Brain microvascular endothelial cell (primary cell): ENCODE measurements around the gene CARNS1.
A peak's percentile ranks its signal among the peaks of the same experiment; 100 is the strongest.

ENCODE experiments used
- DNase-seq: peaks from one replicate; pipeline ENCODE4 v3.0.0-alpha.2; 2020
- H3K27ac ChIP-seq: fragments of 250-450 bp; sonication (Bioruptor Pico); 2 replicates; pipeline ENCODE4 v1.5.1; 2020; ENCODE audit warnings: mild to moderate bottlenecking, moderate library complexity
- H3K27me3 ChIP-seq: fragments of 250-450 bp; sonication (Bioruptor Pico); replicated peaks from 2 replicates; pipeline ENCODE4 v1.5.1; 2020; ENCODE audit warnings: mild to moderate bottlenecking
- H3K36me3 ChIP-seq: fragments of 250-450 bp; sonication (Bioruptor Pico); replicated peaks from 2 replicates; pipeline ENCODE4 v1.5.1; 2020; ENCODE audit warnings: mild to moderate bottlenecking
- H3K4me3 ChIP-seq: 2 replicates; pipeline ENCODE4 v1.5.1; 2011; ENCODE audit warnings: low read depth, mild to moderate bottlenecking, control low read depth, low read length, moderate library complexity
- in situ Hi-C: cut with HindIII; loops from 2 replicates; pipeline ENCODE4 v1.10.0; 2017; ENCODE audit warnings: low sequenced_read_pairs, low pct_ligation_motif_present
- TF ChIP-seq, protein P1 (sequence below): IDR thresholded peaks from 2 replicates; pipeline ENCODE4 v1.5.1; 2011; ENCODE audit warnings: low read depth, mild to moderate bottlenecking, moderate library complexity, low read length, control low read depth, inconsistent platforms; ENCODE audit errors: missing control alignments

The CARNS1 gene

DNA sequence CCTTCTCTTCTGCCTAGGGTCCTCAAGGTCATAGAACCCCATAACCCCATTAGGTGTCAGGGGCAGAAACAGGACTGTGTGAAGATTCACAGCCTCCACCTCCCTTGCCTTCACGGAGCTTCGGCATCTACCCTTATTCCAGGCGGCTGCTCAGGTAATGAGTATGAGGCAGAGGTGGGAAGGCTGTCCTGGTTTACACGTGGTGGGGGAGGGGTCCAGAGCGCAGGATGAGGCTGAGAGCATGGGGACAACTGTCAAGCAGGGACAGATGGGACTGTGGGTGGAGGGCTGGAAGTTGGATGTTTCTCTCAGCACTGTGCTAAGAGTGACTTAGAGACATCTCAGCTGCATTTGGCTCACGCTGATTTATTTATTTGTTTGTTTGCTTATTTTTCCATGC, 28.0 kb upstream of the CARNS1 start:
- H3K27me3 ChIP-seq: no peaks in the 10 kb centered on the region
- H3K36me3 ChIP-seq: no peaks in the 10 kb centered on the region
- no peak overlapping the region for H3K4me3 ChIP-seq
- TF ChIP-seq, protein P1, sequence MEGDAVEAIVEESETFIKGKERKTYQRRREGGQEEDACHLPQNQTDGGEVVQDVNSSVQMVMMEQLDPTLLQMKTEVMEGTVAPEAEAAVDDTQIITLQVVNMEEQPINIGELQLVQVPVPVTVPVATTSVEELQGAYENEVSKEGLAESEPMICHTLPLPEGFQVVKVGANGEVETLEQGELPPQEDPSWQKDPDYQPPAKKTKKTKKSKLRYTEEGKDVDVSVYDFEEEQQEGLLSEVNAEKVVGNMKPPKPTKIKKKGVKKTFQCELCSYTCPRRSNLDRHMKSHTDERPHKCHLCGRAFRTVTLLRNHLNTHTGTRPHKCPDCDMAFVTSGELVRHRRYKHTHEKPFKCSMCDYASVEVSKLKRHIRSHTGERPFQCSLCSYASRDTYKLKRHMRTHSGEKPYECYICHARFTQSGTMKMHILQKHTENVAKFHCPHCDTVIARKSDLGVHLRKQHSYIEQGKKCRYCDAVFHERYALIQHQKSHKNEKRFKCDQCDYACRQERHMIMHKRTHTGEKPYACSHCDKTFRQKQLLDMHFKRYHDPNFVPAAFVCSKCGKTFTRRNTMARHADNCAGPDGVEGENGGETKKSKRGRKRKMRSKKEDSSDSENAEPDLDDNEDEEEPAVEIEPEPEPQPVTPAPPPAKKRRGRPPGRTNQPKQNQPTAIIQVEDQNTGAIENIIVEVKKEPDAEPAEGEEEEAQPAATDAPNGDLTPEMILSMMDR: no peak
- in situ Hi-C loops: no loop called here
- DNase-seq: no peak
- no peak overlapping the region for H3K27ac ChIP-seq

DNA sequence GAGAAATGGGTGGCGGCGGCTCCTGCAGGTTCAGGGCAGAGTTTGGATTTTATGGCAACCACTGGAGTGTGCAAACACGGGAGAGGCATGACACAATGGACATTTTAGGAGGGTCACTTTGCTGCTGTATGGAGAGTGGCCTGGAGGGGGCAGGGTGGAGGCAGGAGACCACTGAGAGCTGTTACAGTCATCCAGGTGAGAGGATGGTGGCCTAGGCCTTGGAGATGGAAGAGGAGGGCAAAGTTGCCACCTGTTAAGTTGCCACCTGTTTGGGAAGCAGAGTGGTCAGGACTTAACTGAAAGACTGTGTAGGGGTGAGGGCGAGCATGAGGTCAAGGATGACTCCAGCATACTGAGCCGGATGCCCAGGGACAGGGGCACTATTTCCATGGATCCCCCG, 26.0 kb upstream of the CARNS1 start:
- in situ Hi-C loops: no loop called here
- Histone ChIP-seq H3K4me3 (no peak overlapping the region), H3K27ac (no peak overlapping the region), H3K27me3 (no peaks in the 10 kb centered on the region), H3K36me3 (no peaks in the 10 kb centered on the region)
- TF ChIP-seq, protein P1: peak; percentile 82
- no peak for DNase-seq

DNA sequence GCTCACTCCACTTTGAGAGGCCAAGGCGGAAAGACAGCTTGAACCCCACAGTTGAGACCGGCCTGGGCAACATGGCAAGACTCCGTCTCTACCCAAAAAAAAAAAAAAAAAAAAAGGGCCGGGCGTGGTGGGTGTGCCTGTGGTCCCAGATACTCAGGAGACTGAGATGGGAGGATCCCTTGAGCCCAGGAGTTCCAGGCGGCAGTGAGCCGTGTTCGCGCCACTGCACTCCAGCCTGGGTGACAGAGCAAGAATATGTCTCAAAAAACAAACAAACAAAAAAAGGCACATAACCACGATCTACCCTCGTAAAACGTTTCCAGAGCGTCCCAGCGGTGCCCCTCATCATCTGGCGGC, 24.6 kb upstream of the CARNS1 start:
- Histone ChIP-seq H3K27me3 (no peaks in the 10 kb centered on the region), H3K27ac (peak overlapping the region; percentile 51), H3K4me3 (peak overlapping the region; percentile 84), H3K36me3 (no peaks in the 10 kb centered on the region)
- in situ Hi-C loops: no loop called here
- TF ChIP-seq, protein P1: no peak
- no peak for DNase-seq

DNA sequence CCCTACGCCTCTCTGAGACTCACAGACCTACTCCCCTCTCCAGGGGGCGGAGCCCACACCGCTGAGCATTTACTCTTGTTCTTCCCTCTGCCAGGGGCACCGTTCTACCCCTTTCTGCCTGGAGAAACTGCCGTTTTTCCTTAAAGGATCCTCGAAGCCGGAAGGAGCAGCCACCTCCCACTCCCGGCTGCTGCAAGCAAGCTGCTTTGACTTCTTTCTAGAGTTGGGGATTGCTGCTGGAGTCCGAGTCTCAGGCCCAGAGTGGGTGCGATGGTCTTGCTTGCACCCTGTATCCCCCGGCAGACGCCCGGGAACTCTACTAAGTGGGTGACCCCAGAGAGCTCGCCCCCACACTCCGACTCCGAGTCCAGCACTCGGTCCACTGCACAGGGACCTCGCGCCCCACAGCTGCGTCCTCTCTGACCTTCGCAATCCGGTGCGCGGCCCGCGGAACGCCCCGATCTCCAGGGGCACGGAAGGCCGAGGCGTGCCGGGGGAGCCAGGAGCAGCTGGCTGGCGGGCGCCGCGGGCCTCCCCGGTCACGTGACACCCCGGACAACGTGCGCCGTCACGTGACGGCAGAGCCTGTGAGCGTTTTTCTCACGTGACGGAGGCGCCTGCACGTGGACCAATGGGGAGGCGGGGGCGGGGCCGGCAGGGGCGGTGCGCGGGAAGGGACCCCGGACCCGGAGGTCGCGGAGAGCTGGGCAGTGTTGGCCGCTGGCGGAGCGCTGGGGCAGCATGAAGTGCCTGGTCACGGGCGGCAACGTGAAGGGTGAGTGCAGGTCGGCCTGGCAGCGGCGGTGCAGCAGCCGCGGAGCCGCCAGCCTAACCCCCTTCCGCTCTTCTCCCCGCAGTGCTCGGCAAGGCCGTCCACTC, 23.9 kb upstream of the CARNS1 start, which contains the start of gene RAD9A:
Gene RAD9A, plus strand, starts transcription at position 683 of the 879 bp plus-strand sequence. Its CDS starts 59 bp downstream, at position 742.
- in situ Hi-C loops: no loop called here
- Histone ChIP-seq H3K36me3 (no peaks in the 10 kb centered on the region), H3K4me3 (peak within 1 kb of the TSS; percentile 84), H3K27ac (peak within 1 kb of the TSS; percentile 51), H3K27me3 (no peaks in the 10 kb centered on the region)
- peak; percentile 83 for DNase-seq
- TF ChIP-seq, protein P1: no peak

DNA sequence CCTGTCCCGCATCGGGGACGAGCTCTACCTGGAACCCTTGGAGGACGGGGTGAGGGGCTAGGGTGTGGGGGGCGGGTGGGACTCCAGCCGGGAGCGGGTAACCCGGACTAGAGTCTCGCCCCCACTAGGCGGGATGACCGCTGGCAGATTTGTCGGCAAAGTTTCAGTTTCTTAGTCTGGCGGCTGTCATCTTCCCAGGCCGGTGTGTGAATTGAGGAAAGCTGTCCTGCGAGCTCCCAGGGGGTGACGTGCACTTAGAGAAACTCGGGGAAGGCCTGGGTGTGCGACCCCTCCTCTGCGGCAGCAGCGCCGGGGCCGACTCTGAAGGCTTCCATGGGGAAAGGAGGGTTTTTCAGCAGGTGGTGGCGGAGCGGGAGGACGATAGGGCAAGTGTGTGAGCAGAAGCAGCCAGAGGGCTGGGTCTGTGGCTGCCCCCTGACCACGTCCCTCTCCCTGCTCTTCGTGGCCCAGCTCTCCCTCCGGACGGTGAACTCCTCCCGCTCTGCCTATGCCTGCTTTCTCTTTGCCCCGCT, 23.2 kb upstream of the CARNS1 start:
- in situ Hi-C loops: no loop called here
- Histone ChIP-seq H3K4me3 (peak overlapping the region; percentile 84), H3K27me3 (no peaks in the 10 kb centered on the region), H3K36me3 (peaks cover 2% of the 10 kb centered on the region), H3K27ac (no peak overlapping the region)
- DNase-seq: no peak
- TF ChIP-seq, protein P1: no peak
